LNCaP clone FGC (cell line): ENCODE data around the gene ZCCHC13.

ENCODE experiments used
- DNase-seq: peaks from one replicate; pipeline ENCODE4 v3.0.0-alpha.2; 2011; ENCODE audit warnings: low read depth
- H3K4me3 ChIP-seq: 2 replicates; pipeline ENCODE4 v1.5.1; 2011; ENCODE audit warnings: mild to moderate bottlenecking, low read depth, low read length, control low read depth
- TF ChIP-seq, protein P1 (sequence below): IDR thresholded peaks from 2 replicates; pipeline ENCODE4 v1.5.1; 2012; ENCODE audit warnings: mild to moderate bottlenecking; ENCODE audit not compliant: control insufficient read depth, insufficient read depth; ENCODE audit errors: extremely low read depth

The ZCCHC13 gene

GRCh38 chrX:74277320-74277719 is 26.7 kb upstream of the ZCCHC13 start:
- TF ChIP-seq, protein P1, sequence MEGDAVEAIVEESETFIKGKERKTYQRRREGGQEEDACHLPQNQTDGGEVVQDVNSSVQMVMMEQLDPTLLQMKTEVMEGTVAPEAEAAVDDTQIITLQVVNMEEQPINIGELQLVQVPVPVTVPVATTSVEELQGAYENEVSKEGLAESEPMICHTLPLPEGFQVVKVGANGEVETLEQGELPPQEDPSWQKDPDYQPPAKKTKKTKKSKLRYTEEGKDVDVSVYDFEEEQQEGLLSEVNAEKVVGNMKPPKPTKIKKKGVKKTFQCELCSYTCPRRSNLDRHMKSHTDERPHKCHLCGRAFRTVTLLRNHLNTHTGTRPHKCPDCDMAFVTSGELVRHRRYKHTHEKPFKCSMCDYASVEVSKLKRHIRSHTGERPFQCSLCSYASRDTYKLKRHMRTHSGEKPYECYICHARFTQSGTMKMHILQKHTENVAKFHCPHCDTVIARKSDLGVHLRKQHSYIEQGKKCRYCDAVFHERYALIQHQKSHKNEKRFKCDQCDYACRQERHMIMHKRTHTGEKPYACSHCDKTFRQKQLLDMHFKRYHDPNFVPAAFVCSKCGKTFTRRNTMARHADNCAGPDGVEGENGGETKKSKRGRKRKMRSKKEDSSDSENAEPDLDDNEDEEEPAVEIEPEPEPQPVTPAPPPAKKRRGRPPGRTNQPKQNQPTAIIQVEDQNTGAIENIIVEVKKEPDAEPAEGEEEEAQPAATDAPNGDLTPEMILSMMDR = no peak
- no peak for DNase-seq
- no peak overlapping the region for H3K4me3 ChIP-seq

DNA sequence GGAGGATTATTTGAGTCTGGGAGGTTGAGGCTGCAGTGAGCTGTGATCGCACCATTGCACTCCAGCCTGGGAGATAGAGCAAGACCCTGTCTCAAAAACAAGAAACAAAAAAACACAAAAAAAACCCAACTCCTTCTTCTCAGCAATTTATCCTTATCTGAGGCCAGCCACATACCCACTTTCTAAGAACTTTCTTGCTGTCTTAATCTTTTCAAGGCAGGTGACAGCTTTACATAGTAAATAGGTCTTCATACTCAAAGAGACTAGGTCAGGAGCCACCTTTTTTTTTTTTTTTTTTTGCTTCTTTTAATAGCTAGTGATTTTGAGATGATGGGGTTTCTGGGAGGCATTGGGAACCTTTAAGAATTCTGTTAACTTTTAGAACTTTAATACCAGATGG is 26.1 kb upstream of the ZCCHC13 start:
- no peak overlapping the region for H3K4me3 ChIP-seq
- TF ChIP-seq, protein P1 = no peak
- no peak for DNase-seq

DNA sequence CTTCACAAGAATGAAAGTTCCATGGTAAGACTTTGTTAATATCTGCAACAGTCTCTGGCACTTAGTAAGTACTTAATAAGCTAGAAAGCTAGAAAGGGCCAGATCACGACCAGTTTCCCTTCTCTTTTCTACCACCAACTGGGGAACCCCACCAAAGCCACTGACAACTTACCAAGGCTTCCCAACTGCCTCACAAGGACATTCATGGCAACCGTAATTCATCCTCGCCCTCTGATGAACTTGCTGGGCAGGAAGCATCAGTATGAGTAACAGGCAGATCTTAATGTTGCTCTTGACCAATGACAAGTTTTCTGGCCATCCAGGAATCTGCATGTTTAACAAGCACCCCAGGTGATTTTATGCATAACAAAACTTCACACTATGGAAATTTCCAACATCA is 23.2 kb upstream of the ZCCHC13 start:
- no peak for DNase-seq
- TF ChIP-seq, protein P1 = no peak
- no peak overlapping the region for H3K4me3 ChIP-seq

GRCh38 chrX:74284391-74284952 is 19.5 kb upstream of the ZCCHC13 start:
- DNase-seq = no peak
- no peak overlapping the region for H3K4me3 ChIP-seq
- TF ChIP-seq, protein P1 = no peak

GRCh38 chrX:74286950-74287740 is 16.8 kb upstream of the ZCCHC13 start:
- no peak for DNase-seq
- TF ChIP-seq, protein P1 = no peak
- H3K4me3 ChIP-seq = no peak overlapping the region

- DNase-seq = no peak
- TF ChIP-seq, protein P1 = no peak
- H3K4me3 ChIP-seq = peak overlapping the region; percentile 87
These were observed 12.4 kb upstream of the ZCCHC13 start for GRCh38 chrX:74291577-74291963.
